Measurements from ENCODE around the gene ZNF608.

ZNF608 gene

GRCh38 chr5:124772457-124773200, 26.2 kb upstream of the ZNF608 start:
- no peak for DNase-seq (ENCODE audit: low read depth, low spot score)
- H3K4me3 ChIP-seq (ENCODE audit: low read depth, low read length): no peak overlapping the region
- ChIA-PET CTCF (no interaction called here), POLR2A (no interaction called here)
- no peak for TF ChIP-seq CTCF (IDR thresholded peaks at IDR 0.05; ENCODE audit: insufficient read depth, low read length, missing control alignments)

GRCh38 chr5:124771761-124772160, 25.3 kb upstream of the ZNF608 start:
- TF ChIP-seq CTCF (IDR thresholded peaks at IDR 0.05; ENCODE audit: insufficient read depth, low read length, missing control alignments): no peak
- CTCF ChIA-PET: no interaction called here
- no peak for DNase-seq (ENCODE audit: low read depth, low spot score)
- no peak overlapping the region for H3K4me3 ChIP-seq (ENCODE audit: low read depth, low read length)
- POLR2A ChIA-PET: no interaction called here

- DNase-seq (ENCODE audit: low read depth, low spot score): no peak
- H3K4me3 ChIP-seq (ENCODE audit: low read depth, low read length): no peak overlapping the region
- no peak for TF ChIP-seq CTCF (IDR thresholded peaks at IDR 0.05; ENCODE audit: insufficient read depth, low read length, missing control alignments)
- POLR2A ChIA-PET: no interaction called here
- CTCF ChIA-PET: no interaction called here
These were observed 18.7 kb upstream of the ZNF608 start for GRCh38 chr5:124764992-124765611.

GRCh38 chr5:124764585-124764984, 18.1 kb upstream of the ZNF608 start:
- CTCF ChIA-PET: no interaction called here
- POLR2A ChIA-PET: no interaction called here
- TF ChIP-seq CTCF (IDR thresholded peaks at IDR 0.05; ENCODE audit: insufficient read depth, low read length, missing control alignments): no peak
- H3K4me3 ChIP-seq (ENCODE audit: low read depth, low read length): no peak overlapping the region
- no peak for DNase-seq (ENCODE audit: low read depth, low spot score)

- ChIA-PET CTCF (no interaction called here), POLR2A (no interaction called here)
- no peak overlapping the region for H3K4me3 ChIP-seq (ENCODE audit: low read depth, low read length)
- DNase-seq (ENCODE audit: low read depth, low spot score): no peak
- no peak for TF ChIP-seq CTCF (IDR thresholded peaks at IDR 0.05; ENCODE audit: insufficient read depth, low read length, missing control alignments)
These were observed 14.6 kb upstream of the ZNF608 start for GRCh38 chr5:124761010-124761409.

GRCh38 chr5:124760608-124761007, 14.2 kb upstream of the ZNF608 start:
- H3K4me3 ChIP-seq (ENCODE audit: low read depth, low read length): no peak overlapping the region
- no peak for TF ChIP-seq CTCF (IDR thresholded peaks at IDR 0.05; ENCODE audit: insufficient read depth, low read length, missing control alignments)
- no peak for DNase-seq (ENCODE audit: low read depth, low spot score)
- POLR2A ChIA-PET: no interaction called here
- CTCF ChIA-PET: no interaction called here

All from AG04449 (cell line).